Measurements from ENCODE around the gene TTI1.
A peak's percentile ranks its signal among the peaks of the same experiment; 100 is the strongest.

The TTI1 gene

GRCh38 chr20:37989601-37990295, 43.5 kb downstream of the TTI1 start:
- TF ChIP-seq USF1 (IDR thresholded peaks at IDR 0.05) (no peak), NFIC (IDR thresholded peaks at IDR 0.05) (no peak), TCF12 (IDR thresholded peaks at IDR 0.05; ENCODE audit: low read depth) (no peak), YY1 (IDR thresholded peaks at IDR 0.05; ENCODE audit: low read depth) (no peak), REST (IDR thresholded peaks at IDR 0.05; ENCODE audit: low read depth) (no peak), TAF1 (IDR thresholded peaks at IDR 0.05; ENCODE audit: low read depth) (no peak), CREB1 (IDR thresholded peaks at IDR 0.05; ENCODE audit: low read depth) (no peak), FOXM1 (IDR thresholded peaks at IDR 0.05; ENCODE audit: borderline replicate concordance, low read depth) (no peak), CEBPB (IDR thresholded peaks at IDR 0.05) (no peak), EGR1 (IDR thresholded peaks at IDR 0.05) (no peak), EP300 (IDR thresholded peaks at IDR 0.05; ENCODE audit: borderline replicate concordance) (no peak), RAD21 (IDR thresholded peaks at IDR 0.05; ENCODE audit: low read depth) (no peak), ZBTB7A (IDR thresholded peaks at IDR 0.05; ENCODE audit: low read depth) (no peak), TEAD4 (IDR thresholded peaks at IDR 0.05) (no peak)
- TF ChIP-seq, protein P1, sequence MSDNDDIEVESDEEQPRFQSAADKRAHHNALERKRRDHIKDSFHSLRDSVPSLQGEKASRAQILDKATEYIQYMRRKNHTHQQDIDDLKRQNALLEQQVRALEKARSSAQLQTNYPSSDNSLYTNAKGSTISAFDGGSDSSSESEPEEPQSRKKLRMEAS (IDR thresholded peaks at IDR 0.05): no peak

GRCh38 chr20:37988306-37988954, 44.8 kb downstream of the TTI1 start:
- TF ChIP-seq, protein P1 (IDR thresholded peaks at IDR 0.05): no peak
- no peak for TF ChIP-seq ZBTB7A (IDR thresholded peaks at IDR 0.05; ENCODE audit: low read depth)
- no peak for TF ChIP-seq NFIC (IDR thresholded peaks at IDR 0.05)
- TF ChIP-seq TAF1 (IDR thresholded peaks at IDR 0.05; ENCODE audit: low read depth): no peak

GRCh38 chr20:37987602-37988290, 45.5 kb downstream of the TTI1 start:
- TF ChIP-seq YY1 (IDR thresholded peaks at IDR 0.05; ENCODE audit: low read depth) (no peak), ZBTB7A (IDR thresholded peaks at IDR 0.05; ENCODE audit: low read depth) (no peak)

DNA sequence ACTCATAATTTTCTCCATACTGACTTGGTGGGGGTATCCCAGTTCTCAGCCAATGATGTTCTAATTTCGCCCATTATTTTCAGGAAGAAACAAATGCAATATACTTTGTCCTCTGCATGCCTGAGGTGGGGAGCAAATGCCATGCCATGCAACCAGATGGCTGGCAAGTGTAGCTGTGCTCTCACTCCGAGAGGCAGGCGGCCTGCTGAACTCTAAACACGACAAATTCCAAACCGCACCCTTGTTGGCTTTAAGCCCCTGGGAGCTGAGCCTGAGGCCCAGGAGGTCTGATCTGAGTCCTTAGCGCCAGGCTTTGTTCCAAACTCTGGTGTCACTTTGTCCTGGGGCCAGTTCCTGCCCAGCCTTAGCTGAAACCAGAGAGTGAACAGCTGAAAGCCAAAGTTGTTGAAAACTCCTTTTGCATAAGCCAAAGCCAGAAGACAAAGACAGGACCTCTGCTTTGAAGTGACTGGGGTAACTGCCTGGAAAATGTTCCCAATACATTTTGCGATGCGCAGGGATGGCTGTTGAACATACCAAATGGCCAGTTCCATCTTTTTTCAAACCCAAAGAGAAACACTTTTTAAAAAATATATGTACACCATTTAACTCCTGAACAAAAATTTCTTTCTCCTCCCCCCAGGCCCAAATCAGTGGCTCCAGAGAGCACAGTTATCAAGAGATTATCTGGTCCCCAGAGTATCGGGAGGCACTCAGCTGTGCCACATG, 46.2 kb downstream of the TTI1 start:
- TF ChIP-seq NFIC (IDR thresholded peaks at IDR 0.05): peak; percentile 65
- TF ChIP-seq EP300 (IDR thresholded peaks at IDR 0.05; ENCODE audit: borderline replicate concordance): no peak
- TF ChIP-seq TEAD4 (IDR thresholded peaks at IDR 0.05): 0 out of 2 replicates have a peak, but pooled peaks have one; percentile 8

DNA sequence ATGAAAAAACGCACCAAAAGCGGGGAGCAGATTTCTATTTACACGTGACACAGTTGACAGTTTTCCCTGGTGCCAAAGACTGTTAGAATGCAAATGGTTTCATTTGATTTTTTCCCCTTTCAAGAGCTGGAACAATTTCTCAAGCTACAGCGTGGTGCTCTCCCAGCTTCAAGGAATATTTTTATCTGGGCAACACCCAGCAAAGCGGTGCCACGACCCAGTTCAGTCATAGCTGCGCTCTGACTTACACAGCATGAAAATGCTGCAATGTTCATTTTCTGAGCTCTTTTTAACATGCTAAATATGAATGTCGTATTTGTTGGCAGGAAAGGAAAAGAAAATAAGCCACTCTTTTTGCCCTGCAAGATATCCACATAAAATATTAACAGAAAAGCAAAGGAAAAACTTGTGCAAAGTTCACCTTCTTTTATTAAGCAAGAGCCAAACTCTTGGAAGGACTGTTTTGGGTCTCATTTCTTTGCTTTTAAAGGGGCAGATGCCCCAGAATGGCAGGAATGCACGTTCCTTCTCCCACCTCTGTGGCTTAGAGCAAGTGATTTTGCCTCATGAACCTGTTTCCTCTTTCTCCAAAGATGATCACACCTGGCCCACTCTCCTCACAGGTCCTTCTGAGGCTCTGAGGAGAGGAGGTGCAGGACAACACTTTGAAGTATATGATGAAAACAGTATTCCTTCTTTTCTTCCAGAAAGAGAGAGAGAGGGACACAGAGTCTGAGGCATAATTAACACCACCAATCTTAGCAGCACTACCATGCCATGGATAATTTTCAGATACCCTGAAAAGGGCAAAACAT, 47.0 kb downstream of the TTI1 start:
- TF ChIP-seq, protein P1 (IDR thresholded peaks at IDR 0.05): no peak
- TF ChIP-seq TEAD4 (IDR thresholded peaks at IDR 0.05): no peak

DNA sequence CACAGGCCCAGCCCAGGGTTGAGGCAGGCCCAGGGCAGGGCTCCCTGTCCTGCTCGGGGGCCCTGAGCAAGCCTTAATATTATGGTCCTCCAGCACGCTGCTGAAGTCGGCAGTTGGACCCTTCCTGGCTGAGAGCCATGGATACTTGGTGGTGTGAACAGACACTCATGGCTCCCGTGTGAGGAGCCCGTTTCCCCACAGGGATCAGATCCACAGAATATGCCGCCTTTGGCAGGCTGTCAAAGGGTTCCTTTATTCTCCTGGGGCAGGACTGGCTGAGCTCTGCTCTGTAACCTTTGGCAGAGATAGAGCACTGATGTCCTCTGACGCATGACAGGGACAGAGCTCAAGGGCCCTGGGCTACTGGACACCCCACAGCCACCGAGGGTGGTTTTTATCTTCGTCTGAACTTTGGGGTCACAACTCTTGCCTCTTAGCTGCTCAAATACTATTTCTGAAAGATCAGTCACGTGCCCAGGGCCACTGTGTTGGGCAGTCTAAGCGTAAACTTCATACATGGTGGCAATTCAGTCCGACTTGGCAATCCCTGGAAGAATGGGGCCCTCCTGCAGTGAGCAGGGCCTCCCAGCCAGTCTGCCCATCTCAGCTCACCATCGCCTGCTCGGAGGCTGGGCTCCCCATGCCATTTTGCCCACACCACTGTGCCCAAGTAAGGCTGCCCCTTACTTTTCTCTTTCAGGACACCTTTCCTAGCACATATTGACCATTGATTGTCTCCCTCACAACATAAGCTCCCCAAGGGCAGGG, 49.1 kb downstream of the TTI1 start:
- TF ChIP-seq ZBTB7A (IDR thresholded peaks at IDR 0.05; ENCODE audit: low read depth) (no peak), NFIC (IDR thresholded peaks at IDR 0.05) (no peak), USF1 (IDR thresholded peaks at IDR 0.05) (no peak), EP300 (IDR thresholded peaks at IDR 0.05; ENCODE audit: borderline replicate concordance) (no peak), TAF1 (IDR thresholded peaks at IDR 0.05; ENCODE audit: low read depth) (no peak), TEAD4 (IDR thresholded peaks at IDR 0.05) (no peak), TCF12 (IDR thresholded peaks at IDR 0.05; ENCODE audit: low read depth) (no peak), REST (IDR thresholded peaks at IDR 0.05; ENCODE audit: low read depth) (no peak), EGR1 (IDR thresholded peaks at IDR 0.05) (no peak), CREB1 (IDR thresholded peaks at IDR 0.05; ENCODE audit: low read depth) (no peak), FOXM1 (IDR thresholded peaks at IDR 0.05; ENCODE audit: borderline replicate concordance, low read depth) (no peak), CEBPB (IDR thresholded peaks at IDR 0.05) (no peak), YY1 (IDR thresholded peaks at IDR 0.05; ENCODE audit: low read depth) (no peak), RAD21 (IDR thresholded peaks at IDR 0.05; ENCODE audit: low read depth) (no peak)
- TF ChIP-seq, protein P1 (IDR thresholded peaks at IDR 0.05): no peak

All from Ishikawa (cell line).